GM18502 (cell line): Measurements from ENCODE around the gene LRRC37B.
"Not testable (repeated sequence)": the region's sequence is repeated elsewhere in the genome, so short reads cannot be mapped to it uniquely, and the experiment has no call there.

Experiments used
- ATAC-seq: cut with Tn5 transposase; IDR thresholded peaks from one replicate; pipeline ENCODE4 v1.9.1; 2021; ENCODE audit warnings: mild to moderate bottlenecking; ENCODE audit not compliant: unreplicated experiment, poor library complexity

The LRRC37B gene

GRCh38 chr17:32040246-32040645, 33.1 kb downstream of the LRRC37B start:
- ATAC-seq, result not testable (repeated sequence)

GRCh38 chr17:32041306-32041875, 34.2 kb downstream of the LRRC37B start:
- ATAC-seq, result not testable (repeated sequence)

- not testable (repeated sequence) for ATAC-seq
These were observed 35.1 kb downstream of the LRRC37B start for GRCh38 chr17:32042266-32042665.

- ATAC-seq, result not testable (repeated sequence)
These were observed 38.4 kb downstream of the LRRC37B start for GRCh38 chr17:32045611-32046010.

- ATAC-seq, result not testable (repeated sequence)
These were observed 40.5 kb downstream of the LRRC37B start for GRCh38 chr17:32047663-32048062.

GRCh38 chr17:32054985-32055384, 47.8 kb downstream of the LRRC37B start:
- ATAC-seq, result not testable (repeated sequence)

GRCh38 chr17:32055425-32055824, 48.2 kb downstream of the LRRC37B start:
- ATAC-seq, result not testable (repeated sequence)

GRCh38 chr17:32056500-32056899, 49.3 kb downstream of the LRRC37B start:
- not testable (repeated sequence) for ATAC-seq

- ATAC-seq, result not testable (repeated sequence)
These were observed 50.4 kb downstream of the LRRC37B start for GRCh38 chr17:32057460-32058105.

- ATAC-seq, result not testable (repeated sequence)
These were observed 53.5 kb downstream of the LRRC37B start for GRCh38 chr17:32060695-32061094.

GRCh38 chr17:32061840-32062239, 54.7 kb downstream of the LRRC37B start:
- ATAC-seq, result not testable (repeated sequence)

- ATAC-seq, result not testable (repeated sequence)
These were observed 56.9 kb downstream of the LRRC37B start for GRCh38 chr17:32064091-32064490.

GRCh38 chr17:32066123-32066680, 59.0 kb downstream of the LRRC37B start:
- ATAC-seq, result not testable (repeated sequence)

GRCh38 chr17:32066863-32067642, 59.9 kb downstream of the LRRC37B start:
- not testable (repeated sequence) for ATAC-seq

GRCh38 chr17:32069067-32069466, 61.9 kb downstream of the LRRC37B start:
- ATAC-seq, result not testable (repeated sequence)

GRCh38 chr17:32071961-32072360, 64.8 kb downstream of the LRRC37B start:
- peak; percentile 78 for ATAC-seq

- not testable (repeated sequence) for ATAC-seq
These were observed 65.9 kb downstream of the LRRC37B start for GRCh38 chr17:32073131-32073530.

- peak; percentile 74 for ATAC-seq
These were observed 72.6 kb downstream of the LRRC37B start for GRCh38 chr17:32079753-32080152.

GRCh38 chr17:32083550-32083979, 76.4 kb downstream of the LRRC37B start:
- not testable (repeated sequence) for ATAC-seq

GRCh38 chr17:32084003-32084941, 77.1 kb downstream of the LRRC37B start:
- not testable (repeated sequence) for ATAC-seq
